Hepatocyte (in vitro differentiated cells): ENCODE measurements around the gene CACTIN. TPM values are rescaled to one million over a fixed set of nuclear protein-coding genes. Genes with fewer than 3 reads are reported as not detected.

Experiments used
- DNase-seq: peaks from one replicate; pipeline ENCODE4 v3.0.0-alpha.2; 2016; ENCODE audit warnings: low spot score
- H2AFZ ChIP-seq: fragments of 200-600 bp; sonication (generic); 2 replicates; pipeline ENCODE4 v1.6.0; 2016; ENCODE audit warnings: antibody characterized with exemption, mild to moderate bottlenecking
- H3K27ac ChIP-seq: fragments of 200-600 bp; sonication (generic); 2 replicates; pipeline ENCODE4 v1.5.1; 2016; ENCODE audit warnings: mild to moderate bottlenecking
- H3K27me3 ChIP-seq: fragments of 200-600 bp; sonication (generic); 2 replicates; pipeline ENCODE4 v1.6.1; 2016
- H3K36me3 ChIP-seq: fragments of 200-600 bp; sonication (generic); replicated peaks from 2 replicates; pipeline ENCODE4 v1.5.1; 2016; ENCODE audit warnings: low read depth; ENCODE audit not compliant: insufficient read depth
- H3K4me1 ChIP-seq: fragments of 200-600 bp; sonication (generic); 2 replicates; pipeline ENCODE4 v1.5.1; 2016; ENCODE audit warnings: mild to moderate bottlenecking, moderate library complexity; ENCODE audit not compliant: insufficient read depth
- H3K4me2 ChIP-seq: fragments of 200-600 bp; sonication (generic); 2 replicates; pipeline ENCODE4 v1.6.0; 2016
- H3K4me3 ChIP-seq: fragments of 200-600 bp; sonication (generic); 2 replicates; pipeline ENCODE4 v1.5.1; 2016; ENCODE audit warnings: mild to moderate bottlenecking
- H3K79me2 ChIP-seq: fragments of 200-600 bp; sonication (generic); 2 replicates; pipeline ENCODE4 v1.6.0; 2017; ENCODE audit warnings: mild to moderate bottlenecking
- H3K9me2 ChIP-seq: fragments of 200-600 bp; sonication (generic); replicated peaks from 2 replicates; pipeline ENCODE4 v1.6.0; 2017; ENCODE audit warnings: mild to moderate bottlenecking; ENCODE audit not compliant: insufficient read depth
- H3K9me3 ChIP-seq: fragments of 200-600 bp; sonication (generic); 2 replicates; pipeline ENCODE4 v1.5.1; 2016; ENCODE audit warnings: low read depth, mild to moderate bottlenecking
- H4K20me1 ChIP-seq: fragments of 200-600 bp; sonication (generic); 2 replicates; pipeline ENCODE4 v1.6.0; 2016; ENCODE audit warnings: mild to moderate bottlenecking; ENCODE audit not compliant: insufficient read depth, poor library complexity, severe bottlenecking
- CTCF ChIP-seq: fragments of 200-600 bp; sonication (generic); IDR thresholded peaks from 2 replicates; pipeline ENCODE4 v1.5.1; 2016; ENCODE audit warnings: antibody characterized with exemption, mild to moderate bottlenecking; ENCODE audit not compliant: poor library complexity
- EZH2 ChIP-seq: fragments of 200-600 bp; sonication (generic); IDR thresholded peaks from 2 replicates; pipeline ENCODE4 v1.6.1; 2016; ENCODE audit warnings: antibody characterized with exemption, mild to moderate bottlenecking, borderline replicate concordance
- EZH2phosphoT487 ChIP-seq: fragments of 200-600 bp; sonication (generic); IDR thresholded peaks from one replicate; pipeline ENCODE4 v1.6.1; 2018; ENCODE audit warnings: antibody characterized with exemption, mild to moderate bottlenecking, low read depth, moderate library complexity; ENCODE audit not compliant: unreplicated experiment, severe bottlenecking
- WGBS: methylation state at CpG from one replicate; pipeline ENCODE4 v1.1.6; 2016; ENCODE audit warnings: low lambda C conversion rate; ENCODE audit errors: missing lambda C conversion rate; 5-methylcytosine and 5-hydroxymethylcytosine counted together
- polyA plus RNA-seq: library from polyadenylated mRNA; unstranded; fragments of >200 nt; fragmentation: Nextera tagmentation; extraction: Ambion mirVana; gene quantifications from 2 replicates; pipeline ENCODE4 v1.2.1, GENCODE V29; 2016
- total RNA-seq: library from RNA; depleted of rRNA; stranded (reverse); fragments of >200 nt; gene quantifications from 2 replicates; pipeline ENCODE4 v1.2.3, GENCODE V29; 2014

CACTIN gene
- total and polyA plus RNA-seq, 2 experiments from 2014 or later: 15.7 to 18.3 TPM

GRCh38 chr19:3606690-3607289 is 19.8 kb downstream of the CACTIN start, which contains the start of gene TBXA2R:
Gene TBXA2R (minus strand): TSS chr19:3606875. CDS start chr19:3600634, 6,241 bp downstream.
- WGBS: 4% methylated on average over 19 of the region's 46 CpGs

GRCh38 chr19:3606174-3606689 is 20.4 kb downstream of the CACTIN start:
- 30% methylated on average over 16 of the region's 35 CpGs for WGBS
- Histone ChIP-seq H3K27me3 (peaks cover 27% of the 10 kb centered on the region), H2AFZ (peak overlapping the region; percentile 40), H3K4me3 (no peak overlapping the region), H3K36me3 (no peaks in the 10 kb centered on the region), H3K9me3 (no peaks in the 10 kb centered on the region), H3K4me1 (peaks cover 17% of the 10 kb centered on the region), H3K27ac (no peak overlapping the region), H4K20me1 (no peaks in the 10 kb centered on the region), H3K79me2 (no peaks in the 10 kb centered on the region), H3K9me2 (no peaks in the 10 kb centered on the region), H3K4me2 (peak overlapping the region; percentile 82)
- no peak for TF ChIP-seq EZH2phosphoT487
- TF ChIP-seq EZH2: no peak
- TF ChIP-seq CTCF: no peak
- DNase-seq: no peak

More at GRCh38 chr19:3606690-3607289, 19.8 kb downstream of the CACTIN start, which contains the start of gene TBXA2R:
- Histone ChIP-seq H3K9me2 (no peaks in the 10 kb centered on the region), H3K79me2 (no peaks in the 10 kb centered on the region), H3K27me3 (peaks cover 27% of the 10 kb centered on the region), H2AFZ (peak within 1 kb of the TSS; percentile 40), H4K20me1 (no peaks in the 10 kb centered on the region), H3K4me1 (peaks cover 17% of the 10 kb centered on the region), H3K4me2 (peak within 1 kb of the TSS; percentile 82), H3K9me3 (no peaks in the 10 kb centered on the region), H3K36me3 (no peaks in the 10 kb centered on the region), H3K27ac (no peak within 1 kb of the TSS), H3K4me3 (no peak within 1 kb of the TSS)
- no peak for TF ChIP-seq EZH2phosphoT487
- no peak for TF ChIP-seq EZH2
- no peak for TF ChIP-seq CTCF
- peak; percentile 55 for DNase-seq

- Histone ChIP-seq H3K9me3 (no peaks in the 10 kb centered on the region), H3K79me2 (no peaks in the 10 kb centered on the region), H3K4me3 (no peak overlapping the region), H3K9me2 (no peaks in the 10 kb centered on the region), H3K4me2 (peak overlapping the region; percentile 82), H3K27ac (no peak overlapping the region), H3K27me3 (peaks cover 27% of the 10 kb centered on the region), H3K36me3 (no peaks in the 10 kb centered on the region), H3K4me1 (peaks cover 17% of the 10 kb centered on the region), H2AFZ (no peak overlapping the region), H4K20me1 (no peaks in the 10 kb centered on the region)
- no peak for TF ChIP-seq EZH2phosphoT487
- TF ChIP-seq CTCF: no peak
- no peak for TF ChIP-seq EZH2
- DNase-seq: no peak
- 79% methylated on average over 5 of the region's 5 CpGs for WGBS
Measured at GRCh38 chr19:3605770-3606169, 20.8 kb downstream of the CACTIN start.
